Activated CD4-positive, CD25-positive, alpha-beta regulatory T cell (primary cell): ENCODE results near the gene TUSC7.

Experiments
- DNase-seq, 4 experiments: peaks; one replicate each; lab custom pipeline; 2025; lab: John Stamatoyannopoulos, UW

TUSC7 gene

GRCh38 chr3:116709479-116709878, at the start of gene TUSC7:
TSS of gene TUSC7 (plus strand) at chr3:116709779.
- DNase-seq = no peak

- DNase-seq = no peak
Observed at GRCh38 chr3:116661196-116661595, 48.4 kb upstream of the TUSC7 start.

- no peak for DNase-seq
Observed at GRCh38 chr3:116663161-116664110, 46.1 kb upstream of the TUSC7 start.

- no peak for DNase-seq
Observed at GRCh38 chr3:116667324-116667723, 42.3 kb upstream of the TUSC7 start.

GRCh38 chr3:116667791-116668190, 41.8 kb upstream of the TUSC7 start:
- no peak for DNase-seq

GRCh38 chr3:116669576-116669975, 40.0 kb upstream of the TUSC7 start:
- DNase-seq = no peak

GRCh38 chr3:116671151-116671550, 38.4 kb upstream of the TUSC7 start:
- DNase-seq = no peak

GRCh38 chr3:116678853-116679252, 30.7 kb upstream of the TUSC7 start:
- DNase-seq = no peak

GRCh38 chr3:116691041-116691440, 18.5 kb upstream of the TUSC7 start:
- DNase-seq = no peak

- DNase-seq = no peak
Observed at GRCh38 chr3:116701070-116701469, 8.5 kb upstream of the TUSC7 start.

- no peak for DNase-seq
Observed at GRCh38 chr3:116702334-116702733, 7.2 kb upstream of the TUSC7 start.

- no peak for DNase-seq
Observed at GRCh38 chr3:116707531-116707930, 2.0 kb upstream of the TUSC7 start.

- DNase-seq = no peak
Observed at GRCh38 chr3:116716490-116716889, 6.9 kb downstream of the TUSC7 start.

- DNase-seq = no peak
Observed at GRCh38 chr3:116717566-116717965, 8.0 kb downstream of the TUSC7 start.

GRCh38 chr3:116728454-116728853, 18.9 kb downstream of the TUSC7 start:
- DNase-seq = no peak

GRCh38 chr3:116734243-116734642, 24.7 kb downstream of the TUSC7 start:
- no peak for DNase-seq

GRCh38 chr3:116739678-116740077, 30.1 kb downstream of the TUSC7 start:
- DNase-seq = no peak

GRCh38 chr3:116740293-116740692, 30.7 kb downstream of the TUSC7 start:
- no peak for DNase-seq

GRCh38 chr3:116741467-116741866, 31.9 kb downstream of the TUSC7 start:
- DNase-seq = no peak

GRCh38 chr3:116743062-116743461, 33.5 kb downstream of the TUSC7 start:
- DNase-seq = no peak

- no peak for DNase-seq
Observed at GRCh38 chr3:116749388-116749787, 39.8 kb downstream of the TUSC7 start.

- no peak for DNase-seq
Observed at GRCh38 chr3:116757315-116757714, 47.7 kb downstream of the TUSC7 start.

- DNase-seq = no peak
Observed at GRCh38 chr3:116759316-116759715, 49.7 kb downstream of the TUSC7 start.
